ENCODE data around the gene NDUFA3.

NDUFA3 gene

DNA sequence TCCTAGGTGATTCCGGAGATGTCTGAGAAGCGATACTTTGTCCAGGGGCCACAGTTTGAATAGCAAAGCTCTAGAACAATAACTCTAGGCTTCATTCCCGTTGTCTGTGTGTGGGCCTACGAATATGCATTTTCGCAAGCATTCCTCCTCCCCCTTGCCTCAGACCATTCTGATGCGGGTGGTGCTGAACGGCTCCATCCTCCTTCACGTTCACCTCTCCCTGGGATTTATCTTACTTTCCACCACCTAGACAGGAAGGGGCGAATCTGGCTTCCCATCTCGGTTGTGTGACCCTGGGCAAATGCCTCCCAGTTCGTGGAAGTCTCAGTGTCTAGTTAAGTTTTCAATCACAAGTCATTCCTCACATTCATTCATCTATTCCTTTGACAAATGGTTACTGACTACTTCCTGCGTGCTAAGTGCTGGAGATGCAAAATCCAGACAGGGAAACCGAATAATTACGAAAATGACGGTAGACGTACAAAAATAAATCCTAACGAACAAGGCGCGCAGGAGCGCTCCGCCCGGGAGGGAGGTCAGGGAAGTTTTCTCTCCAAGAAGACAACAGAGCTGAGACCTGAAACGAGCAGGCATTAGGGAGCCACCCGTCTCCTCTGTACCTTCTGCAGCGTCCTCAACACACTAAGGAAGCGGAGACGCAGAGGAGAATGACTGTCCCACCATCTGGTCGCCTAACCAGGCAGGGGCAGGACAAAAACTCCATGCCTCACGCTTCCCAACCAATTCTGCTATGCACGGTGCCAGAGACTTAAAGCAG lies 33.6 kb downstream of the NDUFA3 start:
- no peak for TF ChIP-seq TAF1 (IDR thresholded peaks at IDR 0.05; ENCODE audit: borderline replicate concordance, insufficient read depth, low read length)
- TF ChIP-seq SIN3A (IDR thresholded peaks at IDR 0.05; ENCODE audit: borderline replicate concordance, insufficient read depth, low read length), result no peak
- TF ChIP-seq FOXP2 (optimal IDR thresholded peaks at IDR 0.05; ENCODE audit: borderline replicate concordance, extremely low read depth, extremely low read length, insufficient read depth), result no peak
- TF ChIP-seq, protein P1, sequence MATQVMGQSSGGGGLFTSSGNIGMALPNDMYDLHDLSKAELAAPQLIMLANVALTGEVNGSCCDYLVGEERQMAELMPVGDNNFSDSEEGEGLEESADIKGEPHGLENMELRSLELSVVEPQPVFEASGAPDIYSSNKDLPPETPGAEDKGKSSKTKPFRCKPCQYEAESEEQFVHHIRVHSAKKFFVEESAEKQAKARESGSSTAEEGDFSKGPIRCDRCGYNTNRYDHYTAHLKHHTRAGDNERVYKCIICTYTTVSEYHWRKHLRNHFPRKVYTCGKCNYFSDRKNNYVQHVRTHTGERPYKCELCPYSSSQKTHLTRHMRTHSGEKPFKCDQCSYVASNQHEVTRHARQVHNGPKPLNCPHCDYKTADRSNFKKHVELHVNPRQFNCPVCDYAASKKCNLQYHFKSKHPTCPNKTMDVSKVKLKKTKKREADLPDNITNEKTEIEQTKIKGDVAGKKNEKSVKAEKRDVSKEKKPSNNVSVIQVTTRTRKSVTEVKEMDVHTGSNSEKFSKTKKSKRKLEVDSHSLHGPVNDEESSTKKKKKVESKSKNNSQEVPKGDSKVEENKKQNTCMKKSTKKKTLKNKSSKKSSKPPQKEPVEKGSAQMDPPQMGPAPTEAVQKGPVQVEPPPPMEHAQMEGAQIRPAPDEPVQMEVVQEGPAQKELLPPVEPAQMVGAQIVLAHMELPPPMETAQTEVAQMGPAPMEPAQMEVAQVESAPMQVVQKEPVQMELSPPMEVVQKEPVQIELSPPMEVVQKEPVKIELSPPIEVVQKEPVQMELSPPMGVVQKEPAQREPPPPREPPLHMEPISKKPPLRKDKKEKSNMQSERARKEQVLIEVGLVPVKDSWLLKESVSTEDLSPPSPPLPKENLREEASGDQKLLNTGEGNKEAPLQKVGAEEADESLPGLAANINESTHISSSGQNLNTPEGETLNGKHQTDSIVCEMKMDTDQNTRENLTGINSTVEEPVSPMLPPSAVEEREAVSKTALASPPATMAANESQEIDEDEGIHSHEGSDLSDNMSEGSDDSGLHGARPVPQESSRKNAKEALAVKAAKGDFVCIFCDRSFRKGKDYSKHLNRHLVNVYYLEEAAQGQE (IDR thresholded peaks at IDR 0.05; ENCODE audit: insufficient read depth in 1 of 2, low read depth in 2 of 2, low read length in 2 of 2), result no peak
- TF ChIP-seq POLR2AphosphoS5 (IDR thresholded peaks at IDR 0.05; ENCODE audit: low read depth, low read length), result no peak

DNA sequence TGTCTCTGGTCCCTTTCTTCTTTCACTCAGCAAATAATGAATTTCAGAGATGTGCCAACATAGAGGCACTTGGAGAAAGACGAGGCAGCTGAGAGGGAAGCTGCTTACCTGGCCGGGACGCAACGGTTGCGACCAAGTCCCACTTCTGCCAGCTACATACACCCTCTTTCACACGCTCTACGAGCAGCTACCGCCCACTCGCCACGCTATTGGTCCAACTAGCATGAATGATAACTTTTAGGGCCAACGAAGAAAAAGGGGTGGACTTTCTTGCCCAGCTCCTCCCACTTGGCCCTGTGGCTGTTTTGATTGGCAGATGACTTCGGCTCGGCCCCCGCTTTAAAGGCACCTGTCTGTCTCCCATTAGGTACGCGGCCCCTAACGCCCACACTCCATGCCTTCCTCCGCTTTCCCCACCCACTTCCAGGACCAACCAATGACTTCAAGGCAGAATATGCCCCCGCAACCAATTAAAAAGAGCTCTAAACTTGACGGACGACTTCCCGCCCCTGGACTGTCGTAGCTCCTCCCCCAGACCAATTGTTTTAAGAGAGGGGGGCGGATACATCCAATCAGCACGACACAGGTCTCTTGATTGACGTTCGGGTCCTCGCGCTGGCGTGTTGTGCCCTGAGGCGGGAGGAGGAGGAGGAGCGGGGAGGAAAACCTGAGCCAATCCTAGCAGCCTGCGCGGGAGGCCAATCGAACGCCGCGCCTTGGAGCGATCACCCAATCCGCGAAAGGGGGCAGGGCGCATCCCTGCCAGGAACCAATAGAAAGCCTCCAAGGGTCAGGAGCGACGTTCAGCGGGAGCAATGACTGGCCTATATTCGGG lies 34.4 kb downstream of the NDUFA3 start:
- TF ChIP-seq, protein P1 (IDR thresholded peaks at IDR 0.05; ENCODE audit: insufficient read depth in 1 of 2, low read depth in 2 of 2, low read length in 2 of 2), result no peak
- TF ChIP-seq FOXP2 (optimal IDR thresholded peaks at IDR 0.05; ENCODE audit: borderline replicate concordance, extremely low read depth, extremely low read length, insufficient read depth), result no peak
- TF ChIP-seq SIN3A (IDR thresholded peaks at IDR 0.05; ENCODE audit: borderline replicate concordance, insufficient read depth, low read length), result 0 out of 2 replicates have a peak, but pooled peaks have one; percentile 9
- TF ChIP-seq POLR2AphosphoS5 (IDR thresholded peaks at IDR 0.05; ENCODE audit: low read depth, low read length), result peak; percentile 78
- peak; percentile 74; the same call in 1 of the 2 replicates for TF ChIP-seq TAF1 (IDR thresholded peaks at IDR 0.05; ENCODE audit: borderline replicate concordance, insufficient read depth, low read length)

DNA sequence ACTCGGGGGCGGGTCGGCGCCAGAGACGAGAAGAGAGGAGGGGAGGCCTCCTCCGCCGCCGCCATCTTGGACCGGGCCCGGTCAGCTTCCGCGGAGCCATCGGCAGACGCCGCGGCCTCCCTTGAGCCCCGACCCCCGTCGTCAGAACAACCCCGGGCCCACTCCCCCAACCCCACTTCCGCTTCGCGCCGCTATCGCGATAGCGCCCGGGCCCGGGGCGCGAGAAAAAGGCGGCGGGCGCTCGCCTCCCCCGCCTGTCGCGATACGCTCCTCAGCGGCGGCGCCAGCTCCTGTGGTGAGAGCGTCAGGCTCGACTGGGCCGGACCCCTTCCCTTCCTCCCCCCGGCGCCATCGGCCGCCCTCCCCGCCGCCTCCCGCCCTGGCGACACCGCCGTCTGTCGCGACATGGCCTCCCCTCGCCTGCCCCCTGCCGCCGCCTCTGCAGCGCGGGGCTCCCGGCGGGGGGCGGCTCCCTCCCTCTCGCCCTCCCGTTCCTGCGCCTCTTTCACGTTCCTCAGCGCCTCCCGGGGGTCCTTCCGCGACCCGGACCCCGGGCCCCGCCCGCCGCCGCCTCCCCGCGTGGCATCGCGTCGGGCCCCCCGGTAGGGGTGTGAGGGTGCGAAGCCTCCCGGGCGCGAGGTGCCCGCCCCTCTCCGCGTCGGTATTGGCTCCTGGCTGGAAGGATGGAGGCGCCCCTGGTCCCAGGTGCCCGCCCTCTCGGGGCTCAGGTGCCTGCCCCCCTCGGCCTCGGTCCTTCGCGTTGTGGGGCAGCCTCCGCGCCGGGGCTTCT lies 35.2 kb downstream of the NDUFA3 start, which contains the start of gene CNOT3:
Gene CNOT3, plus strand, starts transcription at position 64 of the 790 bp plus-strand sequence. CDS start 5,217 bp downstream, outside the sequence.
- TF ChIP-seq POLR2AphosphoS5 (IDR thresholded peaks at IDR 0.05; ENCODE audit: low read depth, low read length) (peak; percentile 68), SIN3A (IDR thresholded peaks at IDR 0.05; ENCODE audit: borderline replicate concordance, insufficient read depth, low read length) (no peak), TAF1 (IDR thresholded peaks at IDR 0.05; ENCODE audit: borderline replicate concordance, insufficient read depth, low read length) (peak; percentile 65; the same call in 1 of the 2 replicates)

DNA sequence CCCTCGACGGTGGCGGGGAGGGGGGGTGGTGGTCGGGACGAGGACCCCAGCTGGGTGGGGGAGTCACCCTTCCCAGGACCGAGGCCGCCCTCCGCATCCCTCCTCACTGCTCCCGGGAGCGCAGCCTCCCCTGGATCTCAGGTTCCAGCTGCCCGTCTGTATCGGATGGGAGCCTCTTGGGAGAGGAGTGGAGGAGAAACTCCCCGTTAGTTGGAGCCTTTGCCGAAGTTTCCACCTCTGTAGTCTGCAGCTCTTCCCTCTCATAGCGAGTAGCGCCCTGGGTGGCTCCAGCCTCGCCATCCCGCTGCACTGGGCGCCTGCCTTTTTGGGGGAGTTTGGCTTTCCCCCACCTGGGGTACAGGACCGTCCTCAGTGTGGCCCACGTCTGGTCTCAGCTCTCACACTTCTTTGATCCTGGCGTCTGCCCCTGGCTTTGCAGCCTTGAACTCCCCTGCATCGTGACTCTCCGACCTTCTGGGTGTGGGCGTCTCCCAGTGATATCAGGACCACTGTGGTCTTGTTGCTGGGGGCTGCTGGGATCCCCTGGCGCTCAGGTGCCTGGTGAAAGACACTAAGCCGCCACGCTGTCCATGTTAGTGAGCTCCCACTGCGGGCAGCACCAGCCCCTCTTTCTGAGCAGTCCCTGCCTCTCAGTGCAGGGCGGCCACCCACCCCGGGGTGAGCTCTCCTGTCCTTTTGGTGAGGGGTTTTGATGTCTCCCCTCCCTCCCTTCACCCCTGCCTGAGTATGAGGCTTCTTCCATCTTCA lies 36.0 kb downstream of the NDUFA3 start:
- TF ChIP-seq SIN3A (IDR thresholded peaks at IDR 0.05; ENCODE audit: borderline replicate concordance, insufficient read depth, low read length) (no peak), FOXP2 (optimal IDR thresholded peaks at IDR 0.05; ENCODE audit: borderline replicate concordance, extremely low read depth, extremely low read length, insufficient read depth) (no peak), POLR2AphosphoS5 (IDR thresholded peaks at IDR 0.05; ENCODE audit: low read depth, low read length) (no peak), TAF1 (IDR thresholded peaks at IDR 0.05; ENCODE audit: borderline replicate concordance, insufficient read depth, low read length) (no peak)
- TF ChIP-seq, protein P1 (IDR thresholded peaks at IDR 0.05; ENCODE audit: insufficient read depth in 1 of 2, low read depth in 2 of 2, low read length in 2 of 2), result no peak

Measured in PFSK-1 (cell line).